Breast epithelium (tissue), 4 donors: ENCODE results near the gene PIK3R6. TPM values are rescaled to one million over a fixed set of nuclear protein-coding genes. Genes with fewer than 3 reads are reported as not detected.

Experiments
- DNase-seq, 2 donors: peaks; one replicate each; pipeline ENCODE4 v3.0.0-alpha.2; 2019; ENCODE audit warnings: low spot score in 2 of 2
- H3K27ac ChIP-seq, 2 donors: fragments of 200-600 bp; sonication (generic) in 1 of 2; one replicate each; pipeline ENCODE4 v1.5.1; 2016 to 2019; ENCODE audit warnings: mild to moderate bottlenecking in 1 of 2
- H3K27me3 ChIP-seq, 2 donors: fragments of 200-600 bp; sonication (generic) in 1 of 2; one replicate each; pipeline versions ENCODE4 v1.5.1 to v1.6.0; 2017 to 2019; ENCODE audit warnings: control low read depth in 1 of 2, mild to moderate bottlenecking in 1 of 2
- H3K36me3 ChIP-seq: fragments of 200-600 bp; one replicate; pipeline ENCODE4 v1.5.1; 2019
- H3K4me1 ChIP-seq, 2 donors: fragments of 200-600 bp; sonication (generic); one replicate each; pipeline ENCODE4 v1.5.1; 2016 to 2019; ENCODE audit warnings: control low read depth in 1 of 2
- H3K4me3 ChIP-seq, 3 donors: fragments of 200-600 bp; sonication (generic); 1 replicate in 2 of 3; 2 replicates in 1 of 3; pipeline ENCODE4 v1.5.1; 2016 to 2019; ENCODE audit warnings: mild to moderate bottlenecking in 3 of 3, moderate library complexity in 2 of 3
- H3K9me3 ChIP-seq, 2 donors: fragments of 200-600 bp; sonication (generic) in 1 of 2; one replicate each; pipeline ENCODE4 v1.5.1; 2016 to 2019; ENCODE audit warnings: control low read depth in 1 of 2
- CTCF ChIP-seq, 3 donors: fragments of 450-650 bp; IDR thresholded peaks; one replicate each; pipeline ENCODE4 v1.5.1; 2016 to 2017; ENCODE audit warnings: antibody characterized with exemption in 3 of 3, mild to moderate bottlenecking in 3 of 3, moderate library complexity in 3 of 3
- POLR2A ChIP-seq: fragments of 450-650 bp; IDR thresholded peaks from one replicate; pipeline ENCODE4 v1.6.1; 2016; ENCODE audit warnings: antibody characterized with exemption, mild to moderate bottlenecking, moderate library complexity
- POLR2AphosphoS5 ChIP-seq, 3 donors: sonication (generic); formaldehyde crosslinking; IDR thresholded peaks; one replicate each; pipeline ENCODE4 v1.6.1; 2017; ENCODE audit warnings: antibody characterized with exemption in 3 of 3
- intact Hi-C: fragments of 100-400 bp; cut with DNase I; formaldehyde crosslinking; loops from one replicate; pipeline ENCODE4 v1.15.1; 2023; ENCODE audit warnings: low total_unique reads
- total RNA-seq, 3 donors: library from RNA; depleted of rRNA; stranded (reverse); fragments of >200 nt; gene quantifications; one replicate each; pipeline ENCODE4 v1.1.0, GENCODE V29; 2016

PIK3R6 gene
- total RNA-seq, 3 donors from 2014 or later: under 0.01 to 2.9 (median 2.5) TPM

- no peaks in the 10 kb centered on the region for H3K27me3 ChIP-seq
- TF ChIP-seq POLR2A (no peak), POLR2AphosphoS5 (IDR thresholded peaks at IDR 0.05) (no peak), CTCF (IDR thresholded peaks at IDR 0.05) (no peak)
- no peak overlapping the region for H3K27ac ChIP-seq
- DNase-seq: no peak
- intact Hi-C loops: no loop called here
- no peak overlapping the region for H3K4me3 ChIP-seq
- no peaks in the 10 kb centered on the region for H3K4me1 ChIP-seq
- H3K9me3 ChIP-seq: no peaks in the 10 kb centered on the region
- H3K36me3 ChIP-seq: no peaks in the 10 kb centered on the region
These were observed 22.2 kb upstream of the PIK3R6 start for GRCh38 chr17:8889458-8890210.

DNA sequence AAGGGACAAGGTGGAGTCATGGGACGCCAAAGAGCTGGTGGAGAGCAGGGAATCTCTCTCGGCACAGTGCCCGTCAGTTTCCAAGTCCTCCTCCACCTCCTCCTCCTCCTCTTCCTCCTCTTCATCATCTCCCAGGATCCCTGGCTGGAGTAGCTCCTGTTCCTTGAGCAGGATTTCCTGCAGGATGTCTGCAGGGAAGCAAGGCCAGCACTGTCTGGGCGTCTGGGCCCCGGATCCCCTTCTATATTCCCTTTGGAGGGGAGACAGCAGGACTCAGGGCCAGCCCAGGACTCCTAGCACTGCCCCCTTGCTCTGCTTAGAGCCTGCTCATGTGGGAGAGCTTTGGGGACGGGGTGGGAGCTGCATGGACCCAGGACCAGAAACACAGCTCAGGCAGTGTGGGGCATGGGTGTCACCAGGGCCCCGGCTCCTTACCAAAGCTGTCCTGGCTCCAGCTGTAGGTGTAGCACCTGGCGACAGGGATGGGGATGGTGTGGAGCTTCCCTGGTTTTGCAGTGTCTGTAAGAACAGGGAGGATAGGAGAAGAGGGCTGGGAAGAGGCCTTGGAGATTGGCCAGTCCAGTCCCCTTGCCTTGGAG, 21.3 kb upstream of the PIK3R6 start:
- no peak overlapping the region for H3K27ac ChIP-seq
- no peaks in the 10 kb centered on the region for H3K4me1 ChIP-seq
- no peak for DNase-seq
- no peaks in the 10 kb centered on the region for H3K36me3 ChIP-seq
- H3K27me3 ChIP-seq: no peaks in the 10 kb centered on the region
- TF ChIP-seq POLR2AphosphoS5 (IDR thresholded peaks at IDR 0.05) (no peak), CTCF (IDR thresholded peaks at IDR 0.05) (no peak), POLR2A (no peak)
- H3K4me3 ChIP-seq: no peak overlapping the region
- H3K9me3 ChIP-seq: no peaks in the 10 kb centered on the region
- intact Hi-C loops: no loop called here

GRCh38 chr17:8887834-8888703, 20.6 kb upstream of the PIK3R6 start:
- H3K4me3 ChIP-seq: no peak overlapping the region
- no peaks in the 10 kb centered on the region for H3K27me3 ChIP-seq
- no peak overlapping the region for H3K27ac ChIP-seq
- no peaks in the 10 kb centered on the region for H3K36me3 ChIP-seq
- no peaks in the 10 kb centered on the region for H3K9me3 ChIP-seq
- TF ChIP-seq CTCF (IDR thresholded peaks at IDR 0.05) (no peak), POLR2A (no peak), POLR2AphosphoS5 (IDR thresholded peaks at IDR 0.05) (no peak)
- intact Hi-C loops: loop anchor here (2.0 kb wide), 1 partner anchor 31 kb away; no protein-coding TSS in a partner anchor
- DNase-seq: no peak
- H3K4me1 ChIP-seq: no peaks in the 10 kb centered on the region

DNA sequence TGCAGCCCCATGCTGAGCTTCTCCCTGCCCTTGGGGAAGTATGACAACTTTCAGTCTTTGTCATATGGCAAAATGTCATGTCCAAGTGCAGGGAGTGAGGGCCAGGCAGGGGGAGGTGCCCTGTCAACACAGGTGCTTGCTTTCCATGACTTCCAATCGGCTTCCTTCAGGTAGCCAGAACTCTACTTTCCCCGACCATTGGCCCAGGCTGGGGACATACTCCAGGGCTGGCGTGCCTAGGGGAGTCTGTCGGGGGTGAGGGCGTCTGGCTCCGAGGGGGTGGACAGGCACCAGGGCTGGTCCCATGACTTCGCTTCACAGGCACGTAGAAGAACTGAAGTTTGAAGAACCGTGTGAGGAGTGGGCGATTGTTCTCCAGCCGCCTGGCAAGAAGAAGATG, 19.8 kb upstream of the PIK3R6 start:
- no peak for TF ChIP-seq POLR2AphosphoS5 (IDR thresholded peaks at IDR 0.05)
- TF ChIP-seq CTCF (IDR thresholded peaks at IDR 0.05): no peak
- no peak for TF ChIP-seq POLR2A
- no peak for DNase-seq
- Histone ChIP-seq H3K9me3 (no peaks in the 10 kb centered on the region), H3K27ac (no peak overlapping the region), H3K36me3 (no peaks in the 10 kb centered on the region), H3K4me1 (no peaks in the 10 kb centered on the region), H3K4me3 (no peak overlapping the region), H3K27me3 (no peaks in the 10 kb centered on the region)
- intact Hi-C loops: loop anchor here (2.0 kb wide), 1 partner anchor 32 kb away; no protein-coding TSS in a partner anchor
